SU-DHL-6 (cell line): ENCODE data around the gene TMED1.

Experiments
- EZH2phosphoT487 ChIP-seq: fragments of 200-600 bp; sonication (generic), shearing (Covaris generic); conservative IDR thresholded peaks from 2 replicates; pipeline ENCODE4 v1.6.1; 2018; ENCODE audit warnings: mild to moderate bottlenecking, antibody characterized with exemption, low read length, moderate library complexity, mixed read lengths
- TF ChIP-seq, protein P1 (sequence below): fragments of 200-600 bp; sonication (generic); IDR thresholded peaks from one replicate; pipeline ENCODE4 v1.5.1; 2017; ENCODE audit warnings: antibody characterized with exemption, mild to moderate bottlenecking, low read length, moderate library complexity; ENCODE audit not compliant: insufficient read depth, poor library complexity, severe bottlenecking

DNA sequence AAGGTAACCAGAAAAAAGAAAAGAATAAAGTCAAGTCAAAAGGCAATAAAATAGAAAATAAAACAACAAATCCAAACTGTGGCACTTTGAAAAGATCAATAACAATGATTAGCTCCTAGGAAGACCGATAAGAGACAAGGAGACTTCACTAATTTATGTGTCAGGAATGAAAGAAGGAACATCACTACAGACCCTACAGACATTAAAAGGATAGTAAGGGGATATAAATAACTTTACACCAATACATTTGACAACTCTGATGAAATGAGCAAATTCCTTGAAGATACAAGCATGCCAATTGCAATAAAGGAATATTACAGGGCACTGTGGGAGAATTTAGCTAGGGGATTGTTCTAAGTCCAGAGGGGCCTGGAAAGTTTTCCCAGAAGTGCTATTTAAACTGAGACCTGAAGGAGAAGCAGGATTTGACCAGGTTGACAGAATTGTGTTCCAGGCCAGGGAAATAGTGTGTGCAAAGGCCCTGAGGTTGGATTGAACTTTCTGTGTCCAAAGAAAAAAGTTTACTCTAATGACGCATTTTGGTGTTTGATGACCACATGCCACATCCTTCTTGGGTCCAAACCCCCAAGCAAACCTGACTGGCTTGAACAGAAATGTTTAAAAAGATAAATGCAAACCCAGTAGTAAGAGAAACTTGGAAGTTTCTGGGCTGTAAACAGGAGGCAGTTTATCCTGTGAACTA is 10.6 kb upstream of the TMED1 start:
- TF ChIP-seq EZH2phosphoT487 = no peak
- TF ChIP-seq, protein P1, sequence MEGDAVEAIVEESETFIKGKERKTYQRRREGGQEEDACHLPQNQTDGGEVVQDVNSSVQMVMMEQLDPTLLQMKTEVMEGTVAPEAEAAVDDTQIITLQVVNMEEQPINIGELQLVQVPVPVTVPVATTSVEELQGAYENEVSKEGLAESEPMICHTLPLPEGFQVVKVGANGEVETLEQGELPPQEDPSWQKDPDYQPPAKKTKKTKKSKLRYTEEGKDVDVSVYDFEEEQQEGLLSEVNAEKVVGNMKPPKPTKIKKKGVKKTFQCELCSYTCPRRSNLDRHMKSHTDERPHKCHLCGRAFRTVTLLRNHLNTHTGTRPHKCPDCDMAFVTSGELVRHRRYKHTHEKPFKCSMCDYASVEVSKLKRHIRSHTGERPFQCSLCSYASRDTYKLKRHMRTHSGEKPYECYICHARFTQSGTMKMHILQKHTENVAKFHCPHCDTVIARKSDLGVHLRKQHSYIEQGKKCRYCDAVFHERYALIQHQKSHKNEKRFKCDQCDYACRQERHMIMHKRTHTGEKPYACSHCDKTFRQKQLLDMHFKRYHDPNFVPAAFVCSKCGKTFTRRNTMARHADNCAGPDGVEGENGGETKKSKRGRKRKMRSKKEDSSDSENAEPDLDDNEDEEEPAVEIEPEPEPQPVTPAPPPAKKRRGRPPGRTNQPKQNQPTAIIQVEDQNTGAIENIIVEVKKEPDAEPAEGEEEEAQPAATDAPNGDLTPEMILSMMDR = no peak
